Suppressor macrophage treated with lipopolysaccharide for 1 hour (primary cell): Measurements from ENCODE around the gene MEIS1.
"Not testable (repeated sequence)": the region's sequence is repeated elsewhere in the genome, so short reads cannot be mapped to it uniquely, and the experiment has no call there.

Experiments used
- DNase-seq, 3 donors: peaks; one replicate each; pipeline ENCODE4 v3.0.0-alpha.2; 2020 to 2022

Gene MEIS1

GRCh38 chr2:66469214-66469902 is 34.4 kb downstream of the MEIS1 start:
- no peak for DNase-seq

- no peak for DNase-seq
Observed at GRCh38 chr2:66470199-66470598, 35.3 kb downstream of the MEIS1 start.

GRCh38 chr2:66472225-66472843 is 37.4 kb downstream of the MEIS1 start:
- no peak for DNase-seq

GRCh38 chr2:66477135-66477842 is 42.4 kb downstream of the MEIS1 start:
- peak in 1 of 3 donors; percentile 10 for DNase-seq

- DNase-seq: no peak
Observed at GRCh38 chr2:66478299-66478698, 43.4 kb downstream of the MEIS1 start.

GRCh38 chr2:66478731-66479316 is 43.9 kb downstream of the MEIS1 start:
- DNase-seq: peak; percentile 28 to 50 (median 41)

GRCh38 chr2:66481100-66481549 is 46.2 kb downstream of the MEIS1 start:
- peak; percentile 49 to 53 (median 50) for DNase-seq

GRCh38 chr2:66485252-66485651 is 50.3 kb downstream of the MEIS1 start:
- DNase-seq: not testable (repeated sequence)

GRCh38 chr2:66488946-66489345 is 54.0 kb downstream of the MEIS1 start:
- DNase-seq: no peak

- DNase-seq: no peak
Observed at GRCh38 chr2:66489436-66489835, 54.5 kb downstream of the MEIS1 start.

GRCh38 chr2:66490588-66491001 is 55.7 kb downstream of the MEIS1 start:
- peak in 1 of 3 donors; percentile 14 for DNase-seq

GRCh38 chr2:66494708-66495107 is 59.8 kb downstream of the MEIS1 start:
- peak; percentile 70 to 79 (median 70) for DNase-seq

GRCh38 chr2:66495788-66496640 is 61.1 kb downstream of the MEIS1 start:
- peak; percentile 41 to 47 (median 45) for DNase-seq

- no peak for DNase-seq
Observed at GRCh38 chr2:66496670-66497420, 61.9 kb downstream of the MEIS1 start.

GRCh38 chr2:66497431-66498288 is 62.7 kb downstream of the MEIS1 start:
- no peak for DNase-seq

- DNase-seq: no peak
Observed at GRCh38 chr2:66498289-66498975, 63.5 kb downstream of the MEIS1 start.

GRCh38 chr2:66501267-66501666 is 66.3 kb downstream of the MEIS1 start:
- DNase-seq: no peak

GRCh38 chr2:66506265-66506664 is 71.3 kb downstream of the MEIS1 start:
- DNase-seq: no peak

GRCh38 chr2:66507673-66508201 is 72.8 kb downstream of the MEIS1 start:
- no peak for DNase-seq
